ENCODE measurements around the gene AHNAK2. TPM values are rescaled to one million over a fixed set of nuclear protein-coding genes. Genes with fewer than 3 reads are reported as not detected.

AHNAK2 gene
- total and polyA plus RNA-seq, 8 donors, result 0.75 to 2.4 (median 1.4) TPM

GRCh38 chr14:105015242-105015641 lies 37.1 kb upstream of the AHNAK2 start:
- ATAC-seq (no peak), FAIRE-seq (no peak), DNase-seq (no peak)
- H3K9me3 ChIP-seq, result no peaks in the 10 kb centered on the region
- TF ChIP-seq, protein P1, sequence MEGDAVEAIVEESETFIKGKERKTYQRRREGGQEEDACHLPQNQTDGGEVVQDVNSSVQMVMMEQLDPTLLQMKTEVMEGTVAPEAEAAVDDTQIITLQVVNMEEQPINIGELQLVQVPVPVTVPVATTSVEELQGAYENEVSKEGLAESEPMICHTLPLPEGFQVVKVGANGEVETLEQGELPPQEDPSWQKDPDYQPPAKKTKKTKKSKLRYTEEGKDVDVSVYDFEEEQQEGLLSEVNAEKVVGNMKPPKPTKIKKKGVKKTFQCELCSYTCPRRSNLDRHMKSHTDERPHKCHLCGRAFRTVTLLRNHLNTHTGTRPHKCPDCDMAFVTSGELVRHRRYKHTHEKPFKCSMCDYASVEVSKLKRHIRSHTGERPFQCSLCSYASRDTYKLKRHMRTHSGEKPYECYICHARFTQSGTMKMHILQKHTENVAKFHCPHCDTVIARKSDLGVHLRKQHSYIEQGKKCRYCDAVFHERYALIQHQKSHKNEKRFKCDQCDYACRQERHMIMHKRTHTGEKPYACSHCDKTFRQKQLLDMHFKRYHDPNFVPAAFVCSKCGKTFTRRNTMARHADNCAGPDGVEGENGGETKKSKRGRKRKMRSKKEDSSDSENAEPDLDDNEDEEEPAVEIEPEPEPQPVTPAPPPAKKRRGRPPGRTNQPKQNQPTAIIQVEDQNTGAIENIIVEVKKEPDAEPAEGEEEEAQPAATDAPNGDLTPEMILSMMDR (IDR thresholded peaks at IDR 0.05), result no peak
- H3K4me3 ChIP-seq, result no peak overlapping the region
- H3K36me3 ChIP-seq, result peaks cover 0 to 7% (median 0%) of the 10 kb centered on the region in 3 donors
- H3K27ac ChIP-seq, result no peak overlapping the region
- peaks cover 0 to 7% (median 7%) of the 10 kb centered on the region in 3 donors for H3K4me1 ChIP-seq
- no peaks in the 10 kb centered on the region for H3K27me3 ChIP-seq
- intact Hi-C loops (cut with DNase I), result no loop called here
- WGBS, 2 donors, result 80 to 85% methylated on average over 9 of the region's 9 CpGs

- Histone ChIP-seq H3K4me3 (no peak overlapping the region), H3K36me3 (peaks cover 0 to 7% (median 0%) of the 10 kb centered on the region in 3 donors), H3K27ac (no peak overlapping the region), H3K4me1 (peaks cover 0 to 2% (median 2%) of the 10 kb centered on the region in 3 donors), H3K27me3 (no peaks in the 10 kb centered on the region), H3K9me3 (no peaks in the 10 kb centered on the region)
- FAIRE-seq (no peak), ATAC-seq (no peak), DNase-seq (no peak)
- TF ChIP-seq, protein P1 (IDR thresholded peaks at IDR 0.05), result no peak
- intact Hi-C loops (cut with DNase I), result no loop called here
- WGBS, 2 donors, result 76 to 81% methylated on average over 4 of the region's 4 CpGs
Observed at GRCh38 chr14:105014631-105015030, 36.5 kb upstream of the AHNAK2 start.

DNA sequence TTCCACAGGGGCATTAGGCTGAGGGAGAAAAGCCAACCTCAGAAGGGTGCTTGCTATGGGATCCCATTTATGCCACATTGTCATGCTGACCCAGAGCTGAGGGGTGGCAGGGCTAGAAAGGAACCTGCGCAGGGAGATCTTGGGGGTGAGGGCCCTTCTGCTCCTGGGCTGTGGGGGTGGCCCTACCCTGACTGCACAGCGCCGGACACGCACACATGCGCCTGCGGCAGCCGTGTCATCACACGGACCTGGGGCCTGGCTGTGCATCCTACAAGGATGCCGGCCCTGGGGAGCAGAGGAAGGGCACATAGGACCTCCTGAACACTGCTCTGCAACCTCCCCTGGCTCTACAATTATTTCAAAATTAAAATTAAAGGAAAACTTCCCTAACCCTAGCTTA lies 35.9 kb upstream of the AHNAK2 start:
- no peak for DNase-seq
- Histone ChIP-seq H3K4me3 (no peak overlapping the region), H3K9me3 (no peaks in the 10 kb centered on the region), H3K4me1 (no peaks in the 10 kb centered on the region), H3K36me3 (peaks cover 0 to 7% (median 0%) of the 10 kb centered on the region in 3 donors), H3K27me3 (no peaks in the 10 kb centered on the region), H3K27ac (no peak overlapping the region)
- 83 to 85% methylated on average over 9 of the region's 9 CpGs for WGBS, 2 donors
- no peak for ATAC-seq
- intact Hi-C loops (cut with DNase I), result no loop called here
- FAIRE-seq, result no peak
- TF ChIP-seq, protein P1 (IDR thresholded peaks at IDR 0.05), result no peak

DNA sequence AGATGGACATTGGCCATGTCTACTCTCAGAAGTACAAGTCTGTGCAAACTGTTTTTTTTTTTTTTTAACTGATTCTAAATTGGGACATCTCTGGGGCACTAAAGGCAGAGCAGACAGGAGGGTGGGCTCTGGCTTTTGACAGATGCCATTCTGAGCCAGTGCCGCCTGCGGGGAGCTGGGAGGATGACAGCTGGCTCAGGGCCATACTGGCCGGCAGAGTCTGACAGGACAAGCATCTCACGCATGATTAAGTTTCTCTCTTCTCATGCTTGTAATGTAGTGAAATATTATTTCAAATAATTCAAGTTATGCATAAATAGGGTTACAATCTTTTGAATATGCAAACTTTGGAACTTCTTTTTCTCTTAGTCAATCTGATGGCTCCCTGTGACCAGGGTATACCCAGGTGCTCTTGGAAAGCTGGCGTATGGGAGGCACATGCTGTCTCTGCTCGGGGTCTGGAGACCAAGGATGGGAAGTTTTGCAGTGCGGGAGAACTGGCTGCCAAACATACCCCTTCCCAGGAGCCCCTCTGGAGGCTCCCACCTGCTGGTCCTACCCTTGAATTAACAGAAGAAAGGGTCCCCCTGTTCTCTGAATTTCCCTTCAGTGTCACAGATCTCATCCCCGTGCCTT lies 35.1 kb upstream of the AHNAK2 start:
- TF ChIP-seq, protein P1 (IDR thresholded peaks at IDR 0.05), result no peak
- intact Hi-C loops (cut with DNase I), result no loop called here
- no peak overlapping the region for H3K27ac ChIP-seq
- WGBS, 2 donors, result 50 to 51% methylated on average over 8 of the region's 8 CpGs
- no peak for FAIRE-seq
- ATAC-seq, result peak in 2 of 4 donors; percentile 24 to 57
- no peaks in the 10 kb centered on the region for H3K4me1 ChIP-seq
- no peaks in the 10 kb centered on the region for H3K9me3 ChIP-seq
- no peak for DNase-seq
- H3K36me3 ChIP-seq, result peaks cover 0 to 7% (median 0%) of the 10 kb centered on the region in 3 donors
- H3K4me3 ChIP-seq, result no peak overlapping the region
- H3K27me3 ChIP-seq, result no peaks in the 10 kb centered on the region

All from pancreas (tissue), 10 donors.